ENCODE results near the gene IKZF2.
A peak's percentile ranks its signal among the peaks of the same experiment; 100 is the strongest.

IKZF2 gene

GRCh38 chr2:213149294-213149875, 2.0 kb downstream of the IKZF2 start:
- Histone ChIP-seq H3K9me3 (ENCODE audit: insufficient read depth, low read depth, low read length) (no peaks in the 10 kb centered on the region), H3K79me2 (ENCODE audit: insufficient read depth, low read length) (peaks cover 92% of the 10 kb centered on the region), H3K4me3 (ENCODE audit: low read length, poor library complexity, severe bottlenecking) (peak overlapping the region; percentile 85), H3K4me2 (ENCODE audit: low read depth, low read length, poor library complexity, severe bottlenecking) (peak overlapping the region; percentile 86), H3K27me3 (ENCODE audit: insufficient read depth, low read length, poor library complexity, severe bottlenecking) (no peaks in the 10 kb centered on the region), H4K20me1 (ENCODE audit: insufficient read depth, low read length, poor library complexity, severe bottlenecking) (peaks cover 6% of the 10 kb centered on the region), H3K9ac (ENCODE audit: low read depth, low read length, poor library complexity, severe bottlenecking) (peak overlapping the region; percentile 95), H3F3A (ENCODE audit: low read depth) (peaks cover 7% of the 10 kb centered on the region), H2AFZ (ENCODE audit: low read length) (no peak overlapping the region), H3K9me2 (replicated peaks; ENCODE audit: low read depth, low read length) (no peaks in the 10 kb centered on the region), H3K4me1 (ENCODE audit: insufficient read depth, low read length, poor library complexity, severe bottlenecking) (peaks cover 32% of the 10 kb centered on the region), H3K36me3 (ENCODE audit: insufficient read depth, low read length) (peaks cover 21% of the 10 kb centered on the region)
- TF ChIP-seq CTCF (conservative IDR thresholded peaks at IDR 0.05; ENCODE audit: low read length) (0 out of 2 replicates have a peak, but pooled peaks have one; percentile 13), EZH2phosphoT487 (IDR thresholded peaks at IDR 0.05; ENCODE audit: borderline replicate concordance) (no peak)

GRCh38 chr2:213148572-213149261, 2.7 kb downstream of the IKZF2 start:
- Histone ChIP-seq H3K4me3 (ENCODE audit: low read length, poor library complexity, severe bottlenecking) (peak overlapping the region; percentile 85), H3K4me1 (ENCODE audit: insufficient read depth, low read length, poor library complexity, severe bottlenecking) (peaks cover 26% of the 10 kb centered on the region), H3K9ac (ENCODE audit: low read depth, low read length, poor library complexity, severe bottlenecking) (peak overlapping the region; percentile 95), H3K36me3 (ENCODE audit: insufficient read depth, low read length) (peaks cover 25% of the 10 kb centered on the region), H3K9me3 (ENCODE audit: insufficient read depth, low read depth, low read length) (no peaks in the 10 kb centered on the region), H3K27me3 (ENCODE audit: insufficient read depth, low read length, poor library complexity, severe bottlenecking) (no peaks in the 10 kb centered on the region), H3F3A (ENCODE audit: low read depth) (peaks cover 7% of the 10 kb centered on the region), H2AFZ (ENCODE audit: low read length) (no peak overlapping the region), H4K20me1 (ENCODE audit: insufficient read depth, low read length, poor library complexity, severe bottlenecking) (peaks cover 8% of the 10 kb centered on the region), H3K4me2 (ENCODE audit: low read depth, low read length, poor library complexity, severe bottlenecking) (peak overlapping the region; percentile 86), H3K9me2 (replicated peaks; ENCODE audit: low read depth, low read length) (no peaks in the 10 kb centered on the region), H3K79me2 (ENCODE audit: insufficient read depth, low read length) (peaks cover 92% of the 10 kb centered on the region)
- TF ChIP-seq EZH2phosphoT487 (IDR thresholded peaks at IDR 0.05; ENCODE audit: borderline replicate concordance) (no peak), CTCF (conservative IDR thresholded peaks at IDR 0.05; ENCODE audit: low read length) (peak; percentile 22; the same call in 1 of the 2 replicates)

GRCh38 chr2:213147538-213147937, 3.9 kb downstream of the IKZF2 start:
- Histone ChIP-seq H3K4me1 (ENCODE audit: insufficient read depth, low read length, poor library complexity, severe bottlenecking) (peaks cover 20% of the 10 kb centered on the region), H3K4me2 (ENCODE audit: low read depth, low read length, poor library complexity, severe bottlenecking) (peak overlapping the region; percentile 86), H3K9ac (ENCODE audit: low read depth, low read length, poor library complexity, severe bottlenecking) (peak overlapping the region; percentile 95), H3K79me2 (ENCODE audit: insufficient read depth, low read length) (peaks cover 93% of the 10 kb centered on the region), H3K4me3 (ENCODE audit: low read length, poor library complexity, severe bottlenecking) (peak overlapping the region; percentile 85), H3K9me3 (ENCODE audit: insufficient read depth, low read depth, low read length) (no peaks in the 10 kb centered on the region), H3K27me3 (ENCODE audit: insufficient read depth, low read length, poor library complexity, severe bottlenecking) (peaks cover 10% of the 10 kb centered on the region), H3K9me2 (replicated peaks; ENCODE audit: low read depth, low read length) (no peaks in the 10 kb centered on the region), H3F3A (ENCODE audit: low read depth) (peaks cover 7% of the 10 kb centered on the region), H3K36me3 (ENCODE audit: insufficient read depth, low read length) (peaks cover 37% of the 10 kb centered on the region), H2AFZ (ENCODE audit: low read length) (no peak overlapping the region), H4K20me1 (ENCODE audit: insufficient read depth, low read length, poor library complexity, severe bottlenecking) (peaks cover 20% of the 10 kb centered on the region)
- no peak for TF ChIP-seq EZH2phosphoT487 (IDR thresholded peaks at IDR 0.05; ENCODE audit: borderline replicate concordance)
- no peak for TF ChIP-seq CTCF (conservative IDR thresholded peaks at IDR 0.05; ENCODE audit: low read length)
